Nephron (organoid): Measurements from ENCODE around the gene KRTAP5-10.

ENCODE experiments used
- H3K27ac Mint-ChIP-seq, 3 experiments: 2 replicates each; pipeline ENCODE4 v1.8.0; 2020; ENCODE audit warnings: mixed read lengths in 3 of 3, mild to moderate bottlenecking in 2 of 3, moderate library complexity in 1 of 3
- H3K27me3 Mint-ChIP-seq: 2 replicates; pipeline ENCODE4 v1.8.0; 2021; ENCODE audit warnings: low read depth, mild to moderate bottlenecking, moderate library complexity, mixed read lengths
- H3K36me3 Mint-ChIP-seq: 2 replicates; pipeline ENCODE4 v1.8.0; 2020; ENCODE audit warnings: low read depth, mixed read lengths
- H3K4me1 Mint-ChIP-seq: 2 replicates; pipeline ENCODE4 v1.8.0; 2020; ENCODE audit warnings: mixed read lengths
- H3K4me3 Mint-ChIP-seq, 3 experiments: 2 replicates each; pipeline ENCODE4 v1.8.0; 2020; ENCODE audit warnings: mild to moderate bottlenecking in 3 of 3, mixed read lengths in 3 of 3, moderate library complexity in 2 of 3
- H3K9me3 Mint-ChIP-seq: 2 replicates; pipeline ENCODE4 v1.8.0; 2020; ENCODE audit warnings: mixed read lengths
- CTCF ChIP-seq, 3 experiments: fragments of 200-600 bp; sonication (generic); IDR thresholded peaks; one replicate each; pipeline ENCODE4 v1.5.0; 2021; ENCODE audit warnings: antibody characterized with exemption in 3 of 3; ENCODE audit not compliant: unreplicated experiment in 3 of 3

The KRTAP5-10 gene

GRCh38 chr11:71551711-71552110 is 13.7 kb upstream of the KRTAP5-10 start:
- Mint-ChIP-seq H3K4me3 (no peak overlapping the region), H3K36me3 (no peaks in the 10 kb centered on the region), H3K9me3 (peaks cover 6% of the 10 kb centered on the region), H3K4me1 (no peaks in the 10 kb centered on the region), H3K27me3 (peaks cover 5% of the 10 kb centered on the region), H3K27ac (no peak overlapping the region)
- no peak for TF ChIP-seq CTCF (IDR thresholded peaks at IDR 0.05; ENCODE audit: unreplicated experiment in 3 of 3)

GRCh38 chr11:71554996-71555395 is 10.4 kb upstream of the KRTAP5-10 start:
- Mint-ChIP-seq H3K27me3 (peaks cover 8% of the 10 kb centered on the region), H3K36me3 (no peaks in the 10 kb centered on the region), H3K4me3 (no peak overlapping the region), H3K4me1 (no peaks in the 10 kb centered on the region), H3K9me3 (peaks cover 9% of the 10 kb centered on the region), H3K27ac (no peak overlapping the region)
- TF ChIP-seq CTCF (IDR thresholded peaks at IDR 0.05; ENCODE audit: unreplicated experiment in 3 of 3): no peak

- TF ChIP-seq CTCF (IDR thresholded peaks at IDR 0.05; ENCODE audit: unreplicated experiment in 3 of 3): no peak
- Mint-ChIP-seq H3K9me3 (peaks cover 9% of the 10 kb centered on the region), H3K27me3 (peaks cover 4% of the 10 kb centered on the region), H3K36me3 (no peaks in the 10 kb centered on the region), H3K4me1 (no peaks in the 10 kb centered on the region), H3K27ac (no peak overlapping the region), H3K4me3 (no peak overlapping the region)
Measured at GRCh38 chr11:71555508-71555907, 9.9 kb upstream of the KRTAP5-10 start.

- Mint-ChIP-seq H3K36me3 (no peaks in the 10 kb centered on the region), H3K4me1 (no peaks in the 10 kb centered on the region), H3K27ac (no peak overlapping the region), H3K27me3 (peaks cover 5% of the 10 kb centered on the region), H3K9me3 (peaks cover 12% of the 10 kb centered on the region), H3K4me3 (no peak overlapping the region)
- TF ChIP-seq CTCF (IDR thresholded peaks at IDR 0.05; ENCODE audit: unreplicated experiment in 3 of 3): no peak
Measured at GRCh38 chr11:71556018-71556417, 9.3 kb upstream of the KRTAP5-10 start.

- Mint-ChIP-seq H3K27me3 (peaks cover 9% of the 10 kb centered on the region), H3K4me3 (no peak overlapping the region), H3K36me3 (no peaks in the 10 kb centered on the region), H3K4me1 (no peaks in the 10 kb centered on the region), H3K9me3 (peaks cover 17% of the 10 kb centered on the region), H3K27ac (no peak overlapping the region)
- no peak for TF ChIP-seq CTCF (IDR thresholded peaks at IDR 0.05; ENCODE audit: unreplicated experiment in 3 of 3)
Measured at GRCh38 chr11:71557257-71557656, 8.1 kb upstream of the KRTAP5-10 start.

- no peak for TF ChIP-seq CTCF (IDR thresholded peaks at IDR 0.05; ENCODE audit: unreplicated experiment in 3 of 3)
- Mint-ChIP-seq H3K36me3 (no peaks in the 10 kb centered on the region), H3K4me1 (peaks cover 4% of the 10 kb centered on the region), H3K4me3 (no peak overlapping the region), H3K27me3 (peaks cover 17% of the 10 kb centered on the region), H3K9me3 (peaks cover 21% of the 10 kb centered on the region), H3K27ac (no peak overlapping the region)
Measured at GRCh38 chr11:71558996-71559395, 6.4 kb upstream of the KRTAP5-10 start.
